ENCODE measurements around the gene LRRIQ4.

LRRIQ4 gene

DNA sequence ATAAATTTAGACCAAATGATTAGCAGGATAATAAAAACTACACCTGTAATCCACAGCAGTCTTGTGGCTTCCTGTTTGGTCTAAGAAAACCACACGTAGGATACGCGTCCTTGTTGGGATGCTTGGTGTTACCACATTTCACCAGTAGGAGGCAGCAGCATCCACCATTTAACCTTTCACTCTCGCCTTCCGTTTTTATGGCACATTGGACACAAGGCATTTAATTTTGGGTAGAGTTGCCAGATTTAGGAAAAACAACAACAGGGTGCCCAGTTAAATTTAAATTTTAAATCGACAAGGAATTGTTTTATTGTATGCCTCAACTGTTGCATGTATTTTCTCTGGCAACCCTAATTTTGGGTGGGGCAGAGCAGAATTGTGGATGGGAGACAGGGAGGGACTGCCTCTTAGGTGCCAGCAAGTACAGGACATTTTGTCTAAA lies 50.8 kb downstream of the LRRIQ4 start:
- peak; percentile 44 for DNase-seq

DNA sequence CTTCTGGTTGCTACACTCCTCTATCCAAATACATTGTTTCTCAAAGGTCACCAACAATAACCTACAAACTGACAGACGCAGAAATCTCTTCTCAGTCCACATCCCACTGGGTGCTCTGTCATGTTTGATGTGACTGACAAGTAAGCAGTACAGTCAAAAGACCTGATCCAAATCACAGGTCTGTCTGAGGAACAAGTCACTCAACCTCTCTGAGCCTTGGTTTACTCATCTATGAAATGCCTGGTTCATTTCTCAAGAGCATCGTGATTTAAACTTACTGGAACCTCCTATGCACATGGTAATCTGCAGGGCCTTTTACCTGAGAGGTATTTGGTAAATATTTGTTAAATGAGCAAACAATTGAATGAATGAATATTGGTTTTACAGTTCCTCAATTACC lies 51.6 kb downstream of the LRRIQ4 start:
- DNase-seq, result no peak

DNA sequence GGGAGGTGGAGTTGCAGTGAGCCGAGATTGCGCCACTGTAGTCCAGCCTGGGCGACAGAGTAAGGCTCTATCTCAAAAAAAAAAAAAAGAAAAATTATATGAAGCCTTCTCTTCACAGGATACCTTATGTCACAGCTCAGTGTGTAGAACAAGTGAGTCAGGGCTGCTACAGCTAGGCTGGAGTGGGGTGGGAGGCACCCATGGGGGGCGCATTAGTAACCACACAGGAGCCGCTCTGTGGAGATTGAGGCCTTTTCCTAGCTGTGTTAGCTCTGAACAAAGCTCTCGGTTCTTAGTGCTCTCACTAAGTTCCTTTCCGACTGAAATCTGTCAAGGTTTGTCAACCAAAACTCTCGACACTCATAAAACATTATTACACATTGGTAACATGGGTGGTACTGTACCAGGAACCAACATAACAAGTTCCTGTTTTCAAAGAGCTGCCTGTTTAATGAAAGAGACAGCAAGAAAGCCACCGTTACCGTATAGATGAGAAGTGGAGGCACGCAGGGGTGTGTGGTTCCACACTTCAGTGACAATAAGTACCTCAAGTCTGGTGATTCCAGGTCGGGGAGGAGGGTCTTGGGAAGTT lies 52.6 kb downstream of the LRRIQ4 start:
- no peak for DNase-seq

DNA sequence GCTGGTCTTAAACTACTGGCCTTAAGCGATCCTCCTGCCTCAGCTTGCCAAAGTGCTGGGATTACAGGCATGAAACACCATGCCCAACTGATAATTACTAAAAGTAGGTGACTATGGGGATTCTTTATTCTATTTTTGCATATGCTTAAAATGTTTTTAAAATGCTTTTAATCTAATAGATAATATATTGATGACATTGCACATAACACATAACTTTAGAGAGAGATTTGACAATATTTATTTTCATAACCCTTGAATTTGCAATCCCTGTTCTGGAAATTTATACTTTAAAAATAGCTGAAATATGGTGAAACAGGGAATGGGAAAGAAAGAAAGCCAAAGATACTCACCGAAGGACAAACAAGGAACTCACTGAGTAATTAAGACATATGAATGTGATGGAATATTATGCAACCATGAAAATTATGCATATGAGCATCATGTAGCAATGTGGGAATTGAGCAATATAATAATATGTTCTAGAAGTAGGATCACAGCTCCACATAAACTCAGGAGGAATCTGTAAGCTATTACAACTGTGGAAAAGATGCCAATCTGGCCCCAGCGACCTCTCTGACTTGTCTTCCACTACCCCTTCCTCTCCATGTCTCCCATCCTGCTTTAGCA lies 55.0 kb downstream of the LRRIQ4 start:
- DNase-seq, result no peak

DNA sequence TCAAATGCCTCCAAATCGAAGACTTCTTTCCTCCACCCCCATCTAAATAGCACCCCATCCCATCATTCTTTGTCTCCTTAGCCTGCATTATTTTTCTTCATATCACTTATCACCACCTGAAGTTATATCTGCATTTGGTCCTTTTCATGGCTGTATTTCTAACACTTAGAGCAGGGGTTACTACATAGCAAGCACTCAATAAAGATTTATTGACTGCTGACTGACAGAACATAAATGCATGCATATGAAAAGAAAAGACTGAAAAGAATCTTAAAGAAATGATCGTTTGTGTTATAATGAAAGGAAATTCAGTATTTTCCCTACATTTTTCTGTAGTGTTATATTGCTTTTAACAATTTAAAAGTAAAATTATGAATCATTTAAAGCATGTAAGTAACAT lies 55.7 kb downstream of the LRRIQ4 start:
- DNase-seq, result no peak

DNA sequence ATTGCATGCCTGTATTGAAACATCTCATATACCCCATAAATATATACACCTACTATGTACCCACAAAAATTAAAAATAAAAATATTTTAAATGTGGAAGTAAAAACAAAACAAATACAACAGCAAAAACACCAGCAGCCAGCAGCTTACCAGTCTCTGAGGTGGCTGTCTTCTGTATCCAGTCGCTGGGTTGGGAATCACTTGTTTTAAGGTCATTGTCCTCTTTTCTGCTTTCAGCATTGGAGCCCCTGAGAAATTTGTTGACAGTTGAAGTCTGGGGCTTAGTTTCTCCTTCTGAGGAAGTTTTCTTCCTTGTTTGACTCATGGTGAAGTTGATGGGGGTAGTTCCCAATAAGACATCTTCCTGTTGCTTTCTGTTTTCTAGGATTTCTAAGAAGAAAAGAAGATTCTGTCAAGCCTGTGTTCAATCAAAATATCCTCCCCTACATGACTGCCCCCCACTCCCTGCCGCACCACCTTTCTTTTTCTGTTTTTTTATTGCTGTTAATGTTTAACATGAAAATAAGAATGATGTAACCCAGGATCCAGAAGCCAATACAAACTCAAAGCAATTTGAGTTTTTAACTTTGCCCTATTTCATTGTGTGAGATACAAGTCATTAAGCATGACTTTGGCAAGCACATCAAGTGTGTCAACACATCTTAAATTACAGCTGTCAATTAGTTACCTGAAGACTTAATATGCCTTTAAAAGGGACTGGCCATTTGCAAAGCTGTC lies 57.0 kb downstream of the LRRIQ4 start, which contains the start of gene LRRC31:
TSS of gene LRRC31 (minus strand) at position 452 of the 737 bp plus-strand sequence. CDS start at position 324, 128 bp downstream.
- DNase-seq, result no peak

DNA sequence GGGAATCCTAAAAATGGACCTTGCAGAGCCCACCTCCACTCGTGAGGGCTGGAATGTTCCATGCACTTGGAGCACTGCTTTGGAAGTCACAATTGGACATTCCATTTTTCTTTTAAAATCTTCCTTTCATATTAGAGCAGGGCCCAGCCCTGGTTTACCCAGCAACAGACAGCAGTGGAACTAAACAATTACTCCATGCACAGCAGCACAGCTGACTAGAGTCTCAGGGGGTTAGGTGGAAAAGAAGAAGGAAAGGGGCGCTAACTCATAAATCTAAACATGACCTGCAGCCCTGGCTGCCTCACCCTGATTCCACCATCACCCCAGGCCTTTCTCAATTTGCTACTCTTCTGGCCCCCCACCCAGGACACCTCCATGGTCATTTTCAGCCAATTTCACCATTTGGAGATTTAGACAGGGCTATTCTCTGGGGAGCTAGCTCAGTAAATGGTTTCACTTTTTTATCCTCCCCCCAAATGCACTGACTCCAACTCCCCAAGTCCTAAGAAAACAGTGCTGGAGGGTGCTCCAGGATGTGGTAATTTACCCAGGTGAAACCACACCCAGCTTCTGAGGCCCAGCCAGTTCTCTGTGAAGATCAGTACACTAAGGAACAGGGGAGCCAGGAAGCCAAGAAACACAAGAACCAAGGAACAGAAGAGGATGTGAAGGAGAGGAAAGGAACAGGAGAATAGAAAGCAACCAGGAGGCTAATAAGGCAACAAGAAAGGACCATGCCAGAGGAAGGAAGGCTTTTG lies 58.6 kb downstream of the LRRIQ4 start:
- DNase-seq, result no peak

DNA sequence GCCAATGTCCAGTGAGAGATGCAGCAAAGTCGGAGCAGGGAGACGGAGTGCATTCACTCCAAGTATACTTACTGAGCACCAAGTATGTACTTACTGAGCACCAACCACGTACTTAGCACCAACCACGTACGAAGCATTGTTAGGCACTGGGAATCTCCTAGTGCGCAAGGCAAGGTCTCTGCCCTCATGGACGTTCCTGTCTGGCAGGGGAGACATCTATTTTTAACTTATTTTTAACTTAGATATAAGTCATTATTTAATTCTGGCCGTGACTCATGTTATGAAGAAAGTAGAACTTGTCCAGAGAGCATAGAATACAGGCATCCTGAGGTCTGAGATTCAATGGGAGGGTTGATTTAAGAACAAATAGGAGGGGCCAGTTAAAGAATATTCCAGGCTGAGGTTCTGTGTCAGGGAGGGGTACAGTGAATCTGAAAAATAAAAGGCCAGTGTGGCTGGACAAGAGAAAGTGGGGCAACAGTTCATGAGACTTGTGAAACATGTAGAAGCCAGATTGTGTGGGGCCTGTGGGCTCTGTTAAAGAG lies 66.4 kb downstream of the LRRIQ4 start:
- DNase-seq, result no peak

DNA sequence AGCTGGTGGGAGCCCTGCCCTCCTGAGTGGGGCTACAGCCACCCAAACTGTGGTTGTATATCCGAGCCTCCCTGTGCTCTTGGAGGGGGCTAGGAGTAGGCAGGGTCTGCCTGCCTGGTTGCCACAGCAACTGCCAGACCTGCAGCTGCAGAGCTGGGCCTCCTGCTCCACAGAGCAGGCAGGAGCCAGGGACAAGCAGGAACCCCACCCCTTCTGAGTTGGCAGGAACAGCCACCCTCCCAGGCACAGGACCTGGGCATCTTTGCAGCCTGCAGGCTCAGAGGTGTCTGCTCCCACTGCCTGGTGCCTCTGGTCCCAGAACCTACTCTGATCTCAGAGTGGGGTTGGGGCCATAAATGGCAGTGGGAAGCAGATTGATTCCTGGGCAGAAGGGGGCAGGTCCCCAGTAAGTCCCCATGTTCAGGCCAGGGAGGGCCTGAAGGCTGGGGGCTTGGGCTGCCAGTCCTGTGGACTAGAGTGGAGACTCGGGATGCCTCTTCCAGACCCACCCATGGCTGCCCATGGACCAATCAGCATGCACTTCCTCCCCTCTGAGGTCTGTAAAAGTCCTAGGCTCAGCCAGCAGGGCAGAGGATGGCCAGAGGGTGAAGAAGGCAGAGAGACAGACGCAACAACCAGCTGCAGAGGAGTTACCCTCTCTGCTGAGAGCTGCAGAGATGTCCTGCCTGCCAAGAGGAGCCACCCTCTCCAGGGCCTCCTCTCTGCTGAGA lies 67.3 kb downstream of the LRRIQ4 start:
- peak; percentile 27 for DNase-seq

DNA sequence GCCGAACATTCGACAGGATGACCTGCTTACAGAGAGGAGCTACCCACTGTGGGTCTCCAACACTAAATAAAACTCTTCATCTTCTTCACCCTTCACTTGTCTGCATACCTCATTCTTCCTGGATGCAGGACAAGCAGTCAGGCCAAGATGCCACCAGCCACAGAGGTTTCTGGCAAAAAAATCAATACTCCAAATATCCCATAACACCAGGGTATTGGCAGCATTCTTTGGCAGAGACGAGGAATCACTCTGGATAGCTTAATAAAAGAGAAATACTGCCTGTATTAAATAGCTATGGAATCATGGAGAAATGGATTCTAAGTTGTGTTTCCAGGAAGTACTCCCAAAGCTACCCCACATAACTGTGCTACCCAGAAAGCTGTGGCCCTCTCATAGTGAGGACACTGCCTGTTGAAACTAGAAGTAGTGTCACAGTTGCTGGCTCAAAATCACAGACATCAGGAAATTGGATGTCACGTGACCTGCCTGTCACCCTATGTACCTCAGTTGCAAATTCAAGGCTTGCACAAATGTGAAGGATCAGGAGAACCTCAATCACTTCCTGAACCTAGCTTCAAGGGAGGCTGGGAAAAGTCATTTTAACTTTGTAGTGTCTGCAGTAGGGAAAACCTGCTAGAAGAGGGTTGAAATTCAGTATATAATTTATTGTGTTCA lies 68.0 kb downstream of the LRRIQ4 start:
- no peak for DNase-seq

DNA sequence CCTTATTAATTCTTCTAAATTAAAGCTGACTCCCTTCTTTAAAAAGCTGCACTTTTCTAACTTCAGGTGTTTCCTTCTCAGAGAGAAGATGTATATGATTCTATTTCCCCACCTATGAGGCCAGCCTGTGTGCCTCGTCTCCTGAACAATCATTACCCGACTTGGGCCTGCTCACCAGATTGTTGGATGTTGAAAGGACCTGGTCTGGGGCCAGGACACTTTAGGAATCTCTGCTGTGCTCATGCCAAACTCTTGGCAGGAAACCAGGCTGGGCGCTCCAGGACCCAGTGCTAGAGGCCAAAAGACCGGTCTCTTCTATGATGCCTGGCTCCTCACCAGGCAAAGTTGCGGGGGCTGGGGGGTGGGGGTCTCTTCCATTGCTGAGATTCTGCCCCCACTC lies 74.0 kb downstream of the LRRIQ4 start:
- peak; percentile 36 for DNase-seq
